GM12872 (cell line): ENCODE data around the gene ZDHHC7.

Experiments used
- CTCF ChIP-seq: IDR thresholded peaks from 3 replicates; pipeline ENCODE4 v1.5.1; 2011; ENCODE audit warnings: low read depth, mild to moderate bottlenecking, low read length, moderate library complexity; ENCODE audit not compliant: insufficient read depth

The ZDHHC7 gene

GRCh38 chr16:85025781-85026653 is 14.7 kb upstream of the ZDHHC7 start:
- no peak for TF ChIP-seq CTCF

GRCh38 chr16:85019659-85020245 is 8.4 kb upstream of the ZDHHC7 start:
- TF ChIP-seq CTCF = no peak

- TF ChIP-seq CTCF = no peak
Measured at GRCh38 chr16:85018529-85019236, 7.3 kb upstream of the ZDHHC7 start.

- TF ChIP-seq CTCF = no peak
Measured at GRCh38 chr16:85017633-85018032, 6.3 kb upstream of the ZDHHC7 start.

- TF ChIP-seq CTCF = no peak
Measured at GRCh38 chr16:85017151-85017550, 5.8 kb upstream of the ZDHHC7 start.

GRCh38 chr16:85015481-85016187 is 4.3 kb upstream of the ZDHHC7 start:
- no peak for TF ChIP-seq CTCF

- no peak for TF ChIP-seq CTCF
Measured at GRCh38 chr16:85014311-85014710, 3.0 kb upstream of the ZDHHC7 start.
